ENCODE data around the gene WDR6.

WDR6 gene

GRCh38 chr3:48990636-48991469, 16.3 kb upstream of the WDR6 start:
- Histone ChIP-seq H3K4me3 (ENCODE audit: low read depth in 1 of 2, low read length in 2 of 2) (peak overlapping the region; percentile 90 to 91), H3K27ac (ENCODE audit: low read depth, low read length) (peak overlapping the region; percentile 83), H3K36me3 (ENCODE audit: control insufficient read depth in 1 of 2, insufficient read depth in 2 of 2, low read length in 2 of 2) (peaks cover 0 to 13% of the 10 kb centered on the region in 2 donors), H3K4me1 (ENCODE audit: control insufficient read depth in 1 of 2, insufficient read depth in 2 of 2, low read length in 2 of 2) (peaks cover 14 to 23% of the 10 kb centered on the region in 2 donors), H3K9ac (ENCODE audit: low read depth in 1 of 2, low read length in 2 of 2) (peak overlapping the region; percentile 68 to 74), H3K9me3 (ENCODE audit: control insufficient read depth in 1 of 2, low read length in 2 of 2) (no peaks in the 10 kb centered on the region), H3K27me3 (ENCODE audit: control insufficient read depth in 1 of 2, insufficient read depth in 2 of 2, low read length in 2 of 2) (no peaks in the 10 kb centered on the region)

GRCh38 chr3:48991851-48992545, 15.2 kb upstream of the WDR6 start:
- Histone ChIP-seq H3K27me3 (ENCODE audit: control insufficient read depth in 1 of 2, insufficient read depth in 2 of 2, low read length in 2 of 2) (no peaks in the 10 kb centered on the region), H3K4me1 (ENCODE audit: control insufficient read depth in 1 of 2, insufficient read depth in 2 of 2, low read length in 2 of 2) (peaks cover 14 to 23% of the 10 kb centered on the region in 2 donors), H3K36me3 (ENCODE audit: control insufficient read depth in 1 of 2, insufficient read depth in 2 of 2, low read length in 2 of 2) (peaks cover 5 to 14% of the 10 kb centered on the region in 2 donors), H3K27ac (ENCODE audit: low read depth, low read length) (no peak overlapping the region), H3K9me3 (ENCODE audit: control insufficient read depth in 1 of 2, low read length in 2 of 2) (no peaks in the 10 kb centered on the region), H3K9ac (ENCODE audit: low read depth in 1 of 2, low read length in 2 of 2) (peak overlapping the region; percentile 68 to 74), H3K4me3 (ENCODE audit: low read depth in 1 of 2, low read length in 2 of 2) (peak overlapping the region; percentile 90 to 91)

- Histone ChIP-seq H3K9me3 (ENCODE audit: control insufficient read depth in 1 of 2, low read length in 2 of 2) (no peaks in the 10 kb centered on the region), H3K36me3 (ENCODE audit: control insufficient read depth in 1 of 2, insufficient read depth in 2 of 2, low read length in 2 of 2) (peaks cover 8 to 18% of the 10 kb centered on the region in 2 donors), H3K4me1 (ENCODE audit: control insufficient read depth in 1 of 2, insufficient read depth in 2 of 2, low read length in 2 of 2) (peaks cover 14 to 23% of the 10 kb centered on the region in 2 donors)
These were observed 13.4 kb upstream of the WDR6 start for GRCh38 chr3:48993834-48994233.

GRCh38 chr3:48996640-48997039, 10.6 kb upstream of the WDR6 start:
- Histone ChIP-seq H3K36me3 (ENCODE audit: control insufficient read depth in 1 of 2, insufficient read depth in 2 of 2, low read length in 2 of 2) (peaks cover 8 to 18% of the 10 kb centered on the region in 2 donors), H3K4me1 (ENCODE audit: control insufficient read depth in 1 of 2, insufficient read depth in 2 of 2, low read length in 2 of 2) (peaks cover 3 to 4% of the 10 kb centered on the region in 2 donors), H3K9me3 (ENCODE audit: control insufficient read depth in 1 of 2, low read length in 2 of 2) (no peaks in the 10 kb centered on the region), H3K4me3 (ENCODE audit: low read depth in 1 of 2, low read length in 2 of 2) (no peak overlapping the region), H3K9ac (ENCODE audit: low read depth in 1 of 2, low read length in 2 of 2) (no peak overlapping the region), H3K27ac (ENCODE audit: low read depth, low read length) (no peak overlapping the region), H3K27me3 (ENCODE audit: control insufficient read depth in 1 of 2, insufficient read depth in 2 of 2, low read length in 2 of 2) (no peaks in the 10 kb centered on the region)

More at GRCh38 chr3:48993834-48994233, 13.4 kb upstream of the WDR6 start:
- H3K9ac ChIP-seq (ENCODE audit: low read depth in 1 of 2, low read length in 2 of 2), result no peak overlapping the region
- no peak overlapping the region for H3K27ac ChIP-seq (ENCODE audit: low read depth, low read length)
- H3K27me3 ChIP-seq (ENCODE audit: control insufficient read depth in 1 of 2, insufficient read depth in 2 of 2, low read length in 2 of 2), result no peaks in the 10 kb centered on the region
- H3K4me3 ChIP-seq (ENCODE audit: low read depth in 1 of 2, low read length in 2 of 2), result no peak overlapping the region

- no peak overlapping the region for H3K9ac ChIP-seq (ENCODE audit: low read depth in 1 of 2, low read length in 2 of 2)
- no peaks in the 10 kb centered on the region for H3K9me3 ChIP-seq (ENCODE audit: control insufficient read depth in 1 of 2, low read length in 2 of 2)
- no peaks in the 10 kb centered on the region for H3K27me3 ChIP-seq (ENCODE audit: control insufficient read depth in 1 of 2, insufficient read depth in 2 of 2, low read length in 2 of 2)
- H3K36me3 ChIP-seq (ENCODE audit: control insufficient read depth in 1 of 2, insufficient read depth in 2 of 2, low read length in 2 of 2), result peaks cover 8 to 23% of the 10 kb centered on the region in 2 donors
- H3K4me1 ChIP-seq (ENCODE audit: control insufficient read depth in 1 of 2, insufficient read depth in 2 of 2, low read length in 2 of 2), result no peaks in the 10 kb centered on the region
- no peak overlapping the region for H3K27ac ChIP-seq (ENCODE audit: low read depth, low read length)
- H3K4me3 ChIP-seq (ENCODE audit: low read depth in 1 of 2, low read length in 2 of 2), result no peak overlapping the region
These were observed 10.0 kb upstream of the WDR6 start for GRCh38 chr3:48997102-48997635.

GRCh38 chr3:48997714-48998637, 9.2 kb upstream of the WDR6 start:
- Histone ChIP-seq H3K9ac (ENCODE audit: low read depth in 1 of 2, low read length in 2 of 2) (no peak overlapping the region), H3K4me1 (ENCODE audit: control insufficient read depth in 1 of 2, insufficient read depth in 2 of 2, low read length in 2 of 2) (no peaks in the 10 kb centered on the region), H3K27ac (ENCODE audit: low read depth, low read length) (no peak overlapping the region), H3K4me3 (ENCODE audit: low read depth in 1 of 2, low read length in 2 of 2) (no peak overlapping the region), H3K36me3 (ENCODE audit: control insufficient read depth in 1 of 2, insufficient read depth in 2 of 2, low read length in 2 of 2) (peaks cover 8 to 27% of the 10 kb centered on the region in 2 donors), H3K27me3 (ENCODE audit: control insufficient read depth in 1 of 2, insufficient read depth in 2 of 2, low read length in 2 of 2) (no peaks in the 10 kb centered on the region), H3K9me3 (ENCODE audit: control insufficient read depth in 1 of 2, low read length in 2 of 2) (no peaks in the 10 kb centered on the region)

- H3K9me3 ChIP-seq (ENCODE audit: control insufficient read depth in 1 of 2, low read length in 2 of 2), result no peaks in the 10 kb centered on the region
- H3K36me3 ChIP-seq (ENCODE audit: control insufficient read depth in 1 of 2, insufficient read depth in 2 of 2, low read length in 2 of 2), result peaks cover 8 to 22% of the 10 kb centered on the region in 2 donors
- H3K9ac ChIP-seq (ENCODE audit: low read depth in 1 of 2, low read length in 2 of 2), result no peak overlapping the region
- H3K27me3 ChIP-seq (ENCODE audit: control insufficient read depth in 1 of 2, insufficient read depth in 2 of 2, low read length in 2 of 2), result no peaks in the 10 kb centered on the region
- no peak overlapping the region for H3K27ac ChIP-seq (ENCODE audit: low read depth, low read length)
- no peak overlapping the region for H3K4me3 ChIP-seq (ENCODE audit: low read depth in 1 of 2, low read length in 2 of 2)
- H3K4me1 ChIP-seq (ENCODE audit: control insufficient read depth in 1 of 2, insufficient read depth in 2 of 2, low read length in 2 of 2), result no peaks in the 10 kb centered on the region
These were observed 7.9 kb upstream of the WDR6 start for GRCh38 chr3:48999085-48999858.

- H3K9ac ChIP-seq (ENCODE audit: low read depth in 1 of 2, low read length in 2 of 2), result no peak overlapping the region
- peaks cover 8 to 17% of the 10 kb centered on the region in 2 donors for H3K36me3 ChIP-seq (ENCODE audit: control insufficient read depth in 1 of 2, insufficient read depth in 2 of 2, low read length in 2 of 2)
- H3K4me3 ChIP-seq (ENCODE audit: low read depth in 1 of 2, low read length in 2 of 2), result no peak overlapping the region
- H3K4me1 ChIP-seq (ENCODE audit: control insufficient read depth in 1 of 2, insufficient read depth in 2 of 2, low read length in 2 of 2), result peaks cover 2 to 6% of the 10 kb centered on the region in 2 donors
- H3K9me3 ChIP-seq (ENCODE audit: control insufficient read depth in 1 of 2, low read length in 2 of 2), result no peaks in the 10 kb centered on the region
- H3K27ac ChIP-seq (ENCODE audit: low read depth, low read length), result no peak overlapping the region
- H3K27me3 ChIP-seq (ENCODE audit: control insufficient read depth in 1 of 2, insufficient read depth in 2 of 2, low read length in 2 of 2), result no peaks in the 10 kb centered on the region
These were observed 6.0 kb upstream of the WDR6 start for GRCh38 chr3:49001155-49001554.
